ENCODE data around the gene TAB3.

The TAB3 gene

GRCh38 chrX:30889147-30890140 lies at the start of gene TAB3:
Gene TAB3 (minus strand): TSS chrX:30889254. CDS start chrX:30859588, 29,666 bp downstream.
- Histone ChIP-seq H3K4me1 (ENCODE audit: insufficient read depth, low read length) (peaks cover 3% of the 10 kb centered on the region; the same call in 1 of the 2 replicates), H3K27me3 (ENCODE audit: insufficient read depth, low read length) (no peaks in the 10 kb centered on the region), H3K36me3 (ENCODE audit: insufficient read depth, low read depth, low read length) (no peaks in the 10 kb centered on the region), H3K27ac (ENCODE audit: low read length) (no peak within 1 kb of the TSS), H3K9me3 (ENCODE audit: insufficient read depth, low read depth, low read length) (no peaks in the 10 kb centered on the region), H3K4me3 (ENCODE audit: low read length) (peak within 1 kb of the TSS; percentile 81), H3K9ac (ENCODE audit: low read depth, low read length) (peak within 1 kb of the TSS; percentile 75)

- no peaks in the 10 kb centered on the region for H3K9me3 ChIP-seq (ENCODE audit: insufficient read depth, low read depth, low read length)
- H3K9ac ChIP-seq (ENCODE audit: low read depth, low read length) = no peak overlapping the region
- H3K27ac ChIP-seq (ENCODE audit: low read length) = no peak overlapping the region
- H3K36me3 ChIP-seq (ENCODE audit: insufficient read depth, low read depth, low read length) = no peaks in the 10 kb centered on the region
- no peak overlapping the region for H3K4me3 ChIP-seq (ENCODE audit: low read length)
- H3K27me3 ChIP-seq (ENCODE audit: insufficient read depth, low read length) = no peaks in the 10 kb centered on the region
- H3K4me1 ChIP-seq (ENCODE audit: insufficient read depth, low read length) = no peaks in the 10 kb centered on the region
Measured at GRCh38 chrX:30938295-30938694, 49.2 kb upstream of the TAB3 start.

GRCh38 chrX:30935985-30936384 lies 46.9 kb upstream of the TAB3 start:
- H3K9me3 ChIP-seq (ENCODE audit: insufficient read depth, low read depth, low read length) = no peaks in the 10 kb centered on the region
- no peaks in the 10 kb centered on the region for H3K4me1 ChIP-seq (ENCODE audit: insufficient read depth, low read length)
- no peak overlapping the region for H3K27ac ChIP-seq (ENCODE audit: low read length)
- H3K36me3 ChIP-seq (ENCODE audit: insufficient read depth, low read depth, low read length) = no peaks in the 10 kb centered on the region
- no peak overlapping the region for H3K9ac ChIP-seq (ENCODE audit: low read depth, low read length)
- H3K27me3 ChIP-seq (ENCODE audit: insufficient read depth, low read length) = no peaks in the 10 kb centered on the region
- H3K4me3 ChIP-seq (ENCODE audit: low read length) = no peak overlapping the region

- no peaks in the 10 kb centered on the region for H3K27me3 ChIP-seq (ENCODE audit: insufficient read depth, low read length)
- no peaks in the 10 kb centered on the region for H3K9me3 ChIP-seq (ENCODE audit: insufficient read depth, low read depth, low read length)
Measured at GRCh38 chrX:30931920-30932319, 42.9 kb upstream of the TAB3 start.

GRCh38 chrX:30930679-30931078 lies 41.6 kb upstream of the TAB3 start:
- H3K27ac ChIP-seq (ENCODE audit: low read length) = no peak overlapping the region
- no peak overlapping the region for H3K4me3 ChIP-seq (ENCODE audit: low read length)
- no peaks in the 10 kb centered on the region for H3K9me3 ChIP-seq (ENCODE audit: insufficient read depth, low read depth, low read length)
- H3K27me3 ChIP-seq (ENCODE audit: insufficient read depth, low read length) = no peaks in the 10 kb centered on the region
- no peaks in the 10 kb centered on the region for H3K4me1 ChIP-seq (ENCODE audit: insufficient read depth, low read length)
- no peaks in the 10 kb centered on the region for H3K36me3 ChIP-seq (ENCODE audit: insufficient read depth, low read depth, low read length)
- no peak overlapping the region for H3K9ac ChIP-seq (ENCODE audit: low read depth, low read length)

More at GRCh38 chrX:30931920-30932319, 42.9 kb upstream of the TAB3 start:
- no peaks in the 10 kb centered on the region for H3K36me3 ChIP-seq (ENCODE audit: insufficient read depth, low read depth, low read length)
- no peak overlapping the region for H3K4me3 ChIP-seq (ENCODE audit: low read length)
- no peak overlapping the region for H3K27ac ChIP-seq (ENCODE audit: low read length)
- no peaks in the 10 kb centered on the region for H3K4me1 ChIP-seq (ENCODE audit: insufficient read depth, low read length)
- H3K9ac ChIP-seq (ENCODE audit: low read depth, low read length) = no peak overlapping the region

- no peaks in the 10 kb centered on the region for H3K9me3 ChIP-seq (ENCODE audit: insufficient read depth, low read depth, low read length)
- H3K27ac ChIP-seq (ENCODE audit: low read length) = no peak overlapping the region
- H3K36me3 ChIP-seq (ENCODE audit: insufficient read depth, low read depth, low read length) = no peaks in the 10 kb centered on the region
- H3K4me3 ChIP-seq (ENCODE audit: low read length) = no peak overlapping the region
- no peaks in the 10 kb centered on the region for H3K4me1 ChIP-seq (ENCODE audit: insufficient read depth, low read length)
- H3K9ac ChIP-seq (ENCODE audit: low read depth, low read length) = no peak overlapping the region
- H3K27me3 ChIP-seq (ENCODE audit: insufficient read depth, low read length) = no peaks in the 10 kb centered on the region
Measured at GRCh38 chrX:30930143-30930542, 41.1 kb upstream of the TAB3 start.

- no peaks in the 10 kb centered on the region for H3K4me1 ChIP-seq (ENCODE audit: insufficient read depth, low read length)
- no peaks in the 10 kb centered on the region for H3K27me3 ChIP-seq (ENCODE audit: insufficient read depth, low read length)
- H3K27ac ChIP-seq (ENCODE audit: low read length) = no peak overlapping the region
- no peak overlapping the region for H3K9ac ChIP-seq (ENCODE audit: low read depth, low read length)
- no peak overlapping the region for H3K4me3 ChIP-seq (ENCODE audit: low read length)
- H3K36me3 ChIP-seq (ENCODE audit: insufficient read depth, low read depth, low read length) = no peaks in the 10 kb centered on the region
- H3K9me3 ChIP-seq (ENCODE audit: insufficient read depth, low read depth, low read length) = no peaks in the 10 kb centered on the region
Measured at GRCh38 chrX:30920271-30920670, 31.2 kb upstream of the TAB3 start.

GRCh38 chrX:30918480-30918879 lies 29.4 kb upstream of the TAB3 start:
- no peaks in the 10 kb centered on the region for H3K4me1 ChIP-seq (ENCODE audit: insufficient read depth, low read length)
- no peaks in the 10 kb centered on the region for H3K9me3 ChIP-seq (ENCODE audit: insufficient read depth, low read depth, low read length)
- H3K27ac ChIP-seq (ENCODE audit: low read length) = no peak overlapping the region
- no peaks in the 10 kb centered on the region for H3K27me3 ChIP-seq (ENCODE audit: insufficient read depth, low read length)
- H3K36me3 ChIP-seq (ENCODE audit: insufficient read depth, low read depth, low read length) = no peaks in the 10 kb centered on the region
- no peak overlapping the region for H3K9ac ChIP-seq (ENCODE audit: low read depth, low read length)
- no peak overlapping the region for H3K4me3 ChIP-seq (ENCODE audit: low read length)

GRCh38 chrX:30913492-30913891 lies 24.4 kb upstream of the TAB3 start:
- H3K36me3 ChIP-seq (ENCODE audit: insufficient read depth, low read depth, low read length) = no peaks in the 10 kb centered on the region
- H3K9ac ChIP-seq (ENCODE audit: low read depth, low read length) = no peak overlapping the region
- H3K27ac ChIP-seq (ENCODE audit: low read length) = no peak overlapping the region
- H3K4me1 ChIP-seq (ENCODE audit: insufficient read depth, low read length) = peaks cover 4% of the 10 kb centered on the region; the same call in 1 of the 2 replicates
- no peak overlapping the region for H3K4me3 ChIP-seq (ENCODE audit: low read length)
- H3K27me3 ChIP-seq (ENCODE audit: insufficient read depth, low read length) = no peaks in the 10 kb centered on the region
- H3K9me3 ChIP-seq (ENCODE audit: insufficient read depth, low read depth, low read length) = no peaks in the 10 kb centered on the region

GRCh38 chrX:30910124-30910860 lies 21.2 kb upstream of the TAB3 start:
- Histone ChIP-seq H3K4me3 (ENCODE audit: low read length) (no peak overlapping the region), H3K27me3 (ENCODE audit: insufficient read depth, low read length) (no peaks in the 10 kb centered on the region), H3K27ac (ENCODE audit: low read length) (no peak overlapping the region), H3K9ac (ENCODE audit: low read depth, low read length) (no peak overlapping the region), H3K4me1 (ENCODE audit: insufficient read depth, low read length) (peaks cover 4% of the 10 kb centered on the region; the same call in 1 of the 2 replicates), H3K9me3 (ENCODE audit: insufficient read depth, low read depth, low read length) (no peaks in the 10 kb centered on the region), H3K36me3 (ENCODE audit: insufficient read depth, low read depth, low read length) (no peaks in the 10 kb centered on the region)

GRCh38 chrX:30906726-30907125 lies 17.7 kb upstream of the TAB3 start:
- H3K27me3 ChIP-seq (ENCODE audit: insufficient read depth, low read length) = no peaks in the 10 kb centered on the region
- no peak overlapping the region for H3K9ac ChIP-seq (ENCODE audit: low read depth, low read length)
- H3K4me3 ChIP-seq (ENCODE audit: low read length) = no peak overlapping the region
- H3K27ac ChIP-seq (ENCODE audit: low read length) = no peak overlapping the region
- peaks cover 4% of the 10 kb centered on the region; the same call in 1 of the 2 replicates for H3K4me1 ChIP-seq (ENCODE audit: insufficient read depth, low read length)
- H3K36me3 ChIP-seq (ENCODE audit: insufficient read depth, low read depth, low read length) = no peaks in the 10 kb centered on the region
- H3K9me3 ChIP-seq (ENCODE audit: insufficient read depth, low read depth, low read length) = no peaks in the 10 kb centered on the region

Data from iPS-20b (cell line).